ENCODE results near the gene AFM.

Gene AFM

DNA sequence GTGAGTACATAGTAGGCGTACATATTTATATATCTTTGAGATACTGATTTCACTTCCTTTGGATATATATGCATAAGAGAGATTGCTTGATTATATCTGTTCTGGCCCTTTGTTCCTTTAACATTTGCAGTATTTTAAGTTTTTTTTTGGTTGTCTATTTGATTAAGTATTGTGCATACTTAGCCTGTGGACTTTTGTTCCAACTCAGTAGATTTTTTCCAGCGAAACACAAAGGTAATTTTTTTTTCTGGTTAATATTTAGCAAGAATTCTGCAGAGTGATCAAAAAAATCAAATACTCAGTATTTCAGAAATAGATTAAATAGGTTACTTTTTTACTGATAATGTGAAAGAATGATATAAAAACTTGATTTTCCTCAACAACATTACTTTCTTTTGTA lies at the start of gene AFM:
TSS of gene AFM (plus strand) at position 388 of the 400 bp plus-strand sequence. CDS start 31 bp downstream, outside the sequence.
- in situ Hi-C loops (cut with MboI; ENCODE audit: low pct_unique_long_range_greater_than_20kb, low sequenced_read_pairs) = no loop called here
- no peak for DNase-seq

- DNase-seq = no peak
- in situ Hi-C loops (cut with MboI; ENCODE audit: low pct_unique_long_range_greater_than_20kb, low sequenced_read_pairs) = no loop called here
These were observed 49.8 kb upstream of the AFM start for GRCh38 chr4:73431813-73432168.

- in situ Hi-C loops (cut with MboI; ENCODE audit: low pct_unique_long_range_greater_than_20kb, low sequenced_read_pairs) = no loop called here
- no peak for DNase-seq
These were observed 49.2 kb upstream of the AFM start for GRCh38 chr4:73432169-73433000.

DNA sequence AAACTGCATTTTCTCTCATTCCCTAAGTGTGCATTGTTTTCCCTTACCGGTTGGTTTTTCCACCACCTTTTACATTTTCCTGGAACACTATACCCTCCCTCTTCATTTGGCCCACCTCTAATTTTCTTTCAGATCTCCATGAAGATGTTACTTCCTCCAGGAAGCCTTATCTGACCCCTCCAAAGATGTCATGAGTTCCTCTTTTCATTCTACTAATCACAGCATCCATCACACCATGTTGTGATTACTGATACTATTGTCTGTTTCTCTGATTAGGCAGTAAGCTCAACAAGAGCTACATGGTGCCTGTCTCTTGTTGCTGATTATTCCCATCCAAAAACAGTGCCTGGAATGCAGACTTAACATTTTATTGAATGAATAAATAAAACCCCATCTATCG lies 48.4 kb upstream of the AFM start:
- DNase-seq = no peak
- in situ Hi-C loops (cut with MboI; ENCODE audit: low pct_unique_long_range_greater_than_20kb, low sequenced_read_pairs) = no loop called here

DNA sequence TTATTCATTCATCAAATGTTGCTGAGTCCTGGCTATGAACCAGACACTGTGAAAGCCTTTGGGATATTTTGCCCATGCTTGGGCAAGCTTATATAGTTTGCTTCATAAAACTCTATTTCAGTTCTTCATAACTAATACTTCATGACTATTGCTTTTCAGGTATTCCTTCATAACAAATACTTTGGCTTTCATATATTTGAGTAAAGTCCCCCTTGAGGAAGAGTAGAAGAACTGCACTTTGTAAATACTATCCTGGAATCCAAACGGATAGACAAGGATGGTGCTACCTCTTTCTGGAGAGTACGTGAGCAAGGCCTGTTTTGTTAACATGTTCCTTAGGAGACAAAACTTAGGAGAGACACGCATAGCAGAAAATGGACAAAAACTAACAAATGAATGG lies 47.2 kb upstream of the AFM start:
- peak; percentile 15 for DNase-seq
- in situ Hi-C loops (cut with MboI; ENCODE audit: low pct_unique_long_range_greater_than_20kb, low sequenced_read_pairs) = no loop called here

DNA sequence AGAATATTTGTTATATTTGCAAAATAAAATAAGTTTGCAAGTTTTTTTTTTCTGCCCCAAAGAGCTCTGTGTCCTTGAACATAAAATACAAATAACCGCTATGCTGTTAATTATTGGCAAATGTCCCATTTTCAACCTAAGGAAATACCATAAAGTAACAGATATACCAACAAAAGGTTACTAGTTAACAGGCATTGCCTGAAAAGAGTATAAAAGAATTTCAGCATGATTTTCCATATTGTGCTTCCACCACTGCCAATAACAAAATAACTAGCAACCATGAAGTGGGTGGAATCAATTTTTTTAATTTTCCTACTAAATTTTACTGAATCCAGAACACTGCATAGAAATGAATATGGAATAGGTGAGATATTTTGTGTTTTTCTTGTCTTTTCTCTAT lies 45.6 kb upstream of the AFM start, which contains the start of gene AFP:
TSS of gene AFP (plus strand) at position 238 of the 400 bp plus-strand sequence. CDS start at position 280, 42 bp downstream.
- no peak for DNase-seq
- in situ Hi-C loops (cut with MboI; ENCODE audit: low pct_unique_long_range_greater_than_20kb, low sequenced_read_pairs) = no loop called here

DNA sequence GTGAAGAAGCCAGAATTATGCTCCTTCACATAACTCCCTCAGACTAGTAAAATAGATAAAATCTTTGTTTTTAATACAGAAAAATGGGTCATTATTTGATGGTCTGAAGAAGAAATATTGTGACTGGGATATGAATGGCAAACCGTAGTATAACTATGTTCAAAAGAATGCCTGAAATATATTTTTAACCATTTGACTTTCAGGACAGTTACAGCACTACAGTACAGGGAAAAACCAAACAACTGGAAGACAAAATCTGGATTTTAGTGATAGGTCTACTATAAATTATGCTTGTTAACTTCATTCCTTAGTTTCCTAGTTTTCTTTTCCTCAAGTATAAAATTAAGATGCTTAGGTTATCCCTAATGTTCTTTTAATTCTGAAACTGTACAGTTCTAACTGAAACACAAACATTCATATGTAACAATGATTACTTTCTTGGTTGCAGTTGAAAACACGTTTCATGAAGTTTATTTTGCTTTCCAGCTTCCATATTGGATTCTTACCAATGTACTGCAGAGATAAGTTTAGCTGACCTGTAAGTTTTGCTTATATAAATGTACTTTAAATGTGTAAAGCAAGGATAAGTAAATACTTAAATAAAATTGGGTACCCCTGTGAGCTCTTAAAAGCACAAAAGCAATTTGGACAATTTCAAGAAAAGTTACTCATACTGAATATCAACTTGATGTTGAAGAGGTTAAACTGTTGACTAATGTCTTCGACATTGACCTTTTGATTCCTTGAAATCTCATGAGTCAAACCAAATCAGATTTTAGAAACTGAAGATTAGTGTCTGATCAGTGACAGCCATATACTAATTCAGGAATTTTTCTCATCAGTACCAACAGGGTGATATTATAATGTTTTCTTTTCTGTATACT lies 44.6 kb upstream of the AFM start:
- DNase-seq = no peak
- in situ Hi-C loops (cut with MboI; ENCODE audit: low pct_unique_long_range_greater_than_20kb, low sequenced_read_pairs) = no loop called here

DNA sequence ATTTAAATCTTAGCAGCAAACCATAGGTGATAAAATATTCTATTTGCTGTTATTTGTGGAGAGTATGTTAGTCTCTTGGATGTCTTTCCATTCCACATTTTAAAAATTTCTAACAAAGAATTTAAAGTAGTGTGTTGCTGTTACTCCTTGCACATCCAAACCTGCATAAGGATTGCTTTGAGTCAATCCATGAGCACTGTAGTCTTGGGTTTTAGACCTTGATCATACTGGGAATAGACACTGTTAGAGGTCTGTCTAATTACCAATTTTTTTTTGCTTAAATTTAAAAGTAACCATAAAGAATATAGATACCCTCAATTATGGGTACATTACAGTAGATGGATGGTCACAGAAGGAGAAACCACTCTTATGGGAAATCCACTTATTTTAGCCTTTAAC lies 44.0 kb upstream of the AFM start:
- in situ Hi-C loops (cut with MboI; ENCODE audit: low pct_unique_long_range_greater_than_20kb, low sequenced_read_pairs) = no loop called here
- no peak for DNase-seq

- DNase-seq = no peak
- in situ Hi-C loops (cut with MboI; ENCODE audit: low pct_unique_long_range_greater_than_20kb, low sequenced_read_pairs) = no loop called here
These were observed 43.5 kb upstream of the AFM start for GRCh38 chr4:73438048-73438447.

DNA sequence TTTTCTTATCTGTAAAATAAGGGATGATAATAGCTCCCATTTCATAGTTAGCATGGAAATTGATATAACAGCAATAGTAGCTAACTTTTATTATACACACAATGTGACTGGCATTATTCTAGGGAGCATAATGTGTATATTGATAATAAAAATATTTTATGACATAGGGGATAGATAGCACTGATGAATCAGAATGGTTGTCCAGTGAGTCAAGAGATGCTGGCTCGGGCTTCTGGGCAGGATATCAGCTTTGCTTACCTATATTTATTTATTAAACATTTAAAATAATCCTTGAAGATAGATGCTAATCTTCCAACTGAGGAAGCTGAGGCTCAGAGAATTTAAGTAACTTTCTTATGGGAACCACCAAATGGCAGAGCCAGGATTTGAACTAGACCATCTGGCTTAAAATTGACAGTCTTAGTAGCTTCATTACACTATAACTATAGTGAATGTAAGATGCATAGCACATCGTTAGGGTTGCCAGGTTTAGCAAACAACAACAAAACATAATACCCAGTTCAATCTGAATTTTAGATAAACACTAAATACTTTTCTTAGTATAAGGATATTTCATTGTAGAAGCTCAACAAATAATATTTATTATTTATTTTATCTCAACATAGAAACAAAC lies 42.8 kb upstream of the AFM start:
- in situ Hi-C loops (cut with MboI; ENCODE audit: low pct_unique_long_range_greater_than_20kb, low sequenced_read_pairs) = no loop called here
- no peak for DNase-seq

DNA sequence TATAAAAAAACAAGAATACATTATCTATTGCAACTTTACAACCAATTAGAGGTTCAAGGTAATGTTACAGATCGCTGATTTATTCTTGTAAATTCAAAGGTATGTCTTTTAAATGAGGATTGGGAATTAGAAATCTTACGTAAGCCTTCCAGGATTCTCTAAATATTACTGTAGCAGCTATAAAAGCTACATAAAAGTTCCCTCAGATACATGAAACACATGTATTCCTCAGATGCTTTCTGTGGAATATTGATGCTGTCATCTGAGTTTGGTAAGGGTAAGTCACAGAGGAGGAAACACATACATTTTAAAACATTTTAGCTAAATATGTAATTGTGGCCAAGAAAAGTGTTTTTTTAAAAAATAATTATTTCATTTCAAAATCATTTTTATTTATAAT lies 42.1 kb upstream of the AFM start:
- DNase-seq = no peak
- in situ Hi-C loops (cut with MboI; ENCODE audit: low pct_unique_long_range_greater_than_20kb, low sequenced_read_pairs) = no loop called here

DNA sequence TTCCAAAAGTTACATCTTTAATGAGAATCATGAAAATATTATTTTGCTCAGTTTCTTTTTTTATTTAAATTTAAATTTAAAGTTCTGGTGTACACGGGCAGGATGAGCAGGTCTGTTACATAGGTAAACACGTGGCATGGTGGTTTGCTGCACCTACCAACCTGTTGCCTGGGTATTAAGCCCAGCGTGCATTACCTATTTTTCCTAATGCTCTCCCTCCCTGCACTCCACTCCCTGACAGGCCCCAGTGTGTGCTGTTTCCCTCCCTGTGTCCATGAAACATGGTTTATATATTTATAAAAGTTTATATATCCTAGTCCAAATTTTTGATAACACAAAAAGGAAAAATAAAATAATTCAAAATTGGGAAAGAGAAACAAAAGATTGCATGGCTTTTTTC lies 41.6 kb upstream of the AFM start:
- in situ Hi-C loops (cut with MboI; ENCODE audit: low pct_unique_long_range_greater_than_20kb, low sequenced_read_pairs) = no loop called here

DNA sequence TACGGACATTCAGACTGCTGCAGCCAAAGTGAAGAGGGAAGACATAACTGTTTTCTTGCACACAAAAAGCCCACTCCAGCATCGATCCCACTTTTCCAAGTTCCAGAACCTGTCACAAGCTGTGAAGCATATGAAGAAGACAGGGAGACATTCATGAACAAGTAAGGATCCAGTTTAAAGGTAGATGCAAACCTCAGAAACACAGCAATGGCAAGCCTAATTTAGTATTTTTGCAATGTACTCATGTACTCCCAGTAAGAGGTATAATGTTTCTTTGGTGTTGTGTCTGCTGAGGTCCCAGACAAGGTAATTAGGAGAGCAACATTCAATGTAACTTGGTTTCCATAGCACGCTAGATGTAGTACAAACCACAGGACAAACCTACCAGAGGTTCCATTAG lies 40.9 kb upstream of the AFM start:
- DNase-seq = no peak
- in situ Hi-C loops (cut with MboI; ENCODE audit: low pct_unique_long_range_greater_than_20kb, low sequenced_read_pairs) = no loop called here

More for the DNA sequence above, 41.6 kb upstream of the AFM start:
- DNase-seq = no peak

DNA sequence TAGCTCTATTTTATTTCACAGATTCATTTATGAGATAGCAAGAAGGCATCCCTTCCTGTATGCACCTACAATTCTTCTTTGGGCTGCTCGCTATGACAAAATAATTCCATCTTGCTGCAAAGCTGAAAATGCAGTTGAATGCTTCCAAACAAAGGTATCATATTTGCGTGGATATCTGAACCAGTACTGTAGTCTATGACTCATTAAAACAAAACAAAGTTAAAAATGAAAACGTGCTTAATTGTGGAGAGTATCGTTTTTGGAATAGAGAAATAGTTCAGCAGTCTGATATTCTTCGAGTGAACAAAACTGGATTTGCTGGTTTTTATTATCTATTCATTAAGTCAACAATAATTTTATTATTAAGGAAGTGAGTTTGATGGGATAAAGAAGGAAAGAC lies 39.3 kb upstream of the AFM start:
- DNase-seq = no peak
- in situ Hi-C loops (cut with MboI; ENCODE audit: low pct_unique_long_range_greater_than_20kb, low sequenced_read_pairs) = no loop called here

DNA sequence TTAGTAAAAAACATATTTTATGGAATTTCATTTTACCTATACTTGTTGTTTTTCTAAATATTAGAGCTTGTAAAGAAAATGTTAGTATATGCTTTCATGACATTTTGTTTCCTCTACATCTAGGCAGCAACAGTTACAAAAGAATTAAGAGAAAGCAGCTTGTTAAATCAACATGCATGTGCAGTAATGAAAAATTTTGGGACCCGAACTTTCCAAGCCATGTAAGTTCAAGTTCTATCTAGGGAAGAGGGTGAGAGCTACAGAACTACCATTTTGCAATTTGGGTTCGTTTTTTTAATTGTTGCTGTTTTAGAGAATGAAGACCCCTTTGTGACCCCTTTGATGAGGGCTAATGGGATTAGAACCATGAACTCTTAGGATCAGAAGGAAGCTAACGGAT lies 38.3 kb upstream of the AFM start:
- no peak for DNase-seq
- in situ Hi-C loops (cut with MboI; ENCODE audit: low pct_unique_long_range_greater_than_20kb, low sequenced_read_pairs) = no loop called here

DNA sequence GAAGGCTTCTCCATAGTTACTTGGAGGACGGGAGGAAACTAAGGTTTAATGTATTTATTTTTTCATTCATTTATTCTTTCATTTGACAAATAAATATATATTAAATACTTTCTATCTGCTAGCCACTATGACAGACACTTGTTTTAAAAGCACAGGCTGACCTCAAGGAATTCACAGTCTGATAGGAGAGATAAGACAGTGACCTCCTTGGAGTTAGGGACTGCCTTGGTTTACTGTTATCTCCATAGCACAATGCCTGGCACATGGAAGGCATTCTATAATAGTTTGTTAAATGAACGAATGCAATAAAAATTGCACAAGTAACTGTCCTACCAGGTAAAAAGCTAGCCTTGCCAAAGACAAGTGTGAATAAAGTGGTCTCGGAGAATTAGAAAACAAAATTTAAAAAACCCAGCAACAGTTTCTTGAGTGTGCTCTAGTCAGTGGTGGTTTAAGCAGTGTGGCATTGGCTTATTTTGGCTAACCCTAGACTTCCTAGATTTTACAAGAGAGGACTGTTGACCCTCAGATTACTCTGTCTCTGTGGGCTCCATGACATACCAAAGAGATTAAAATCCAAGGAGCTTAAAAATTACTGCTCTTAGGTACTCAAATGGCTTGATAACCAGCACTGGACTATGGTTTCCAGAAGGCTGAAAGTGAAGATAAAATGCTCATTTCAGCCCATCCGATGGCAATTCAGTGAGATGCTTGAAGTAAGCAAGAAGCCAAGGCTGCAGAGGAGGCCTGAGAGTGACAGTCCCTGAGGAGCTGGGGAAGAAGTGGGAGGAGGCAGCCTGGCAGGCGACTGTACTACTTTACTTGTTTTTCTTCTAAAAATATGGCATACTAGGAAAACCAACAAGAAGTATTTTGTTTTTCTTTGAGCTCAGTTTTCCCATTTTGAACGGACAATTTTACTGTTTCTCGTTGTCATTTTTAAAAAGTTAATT lies 35.9 kb upstream of the AFM start:
- no peak for DNase-seq
- in situ Hi-C loops (cut with MboI; ENCODE audit: low pct_unique_long_range_greater_than_20kb, low sequenced_read_pairs) = no loop called here

GRCh38 chr4:73446336-73446938 lies 35.1 kb upstream of the AFM start:
- in situ Hi-C loops (cut with MboI; ENCODE audit: low pct_unique_long_range_greater_than_20kb, low sequenced_read_pairs) = no loop called here
- DNase-seq = peak; percentile 42

GRCh38 chr4:73447671-73448070 lies 33.9 kb upstream of the AFM start:
- DNase-seq = no peak
- in situ Hi-C loops (cut with MboI; ENCODE audit: low pct_unique_long_range_greater_than_20kb, low sequenced_read_pairs) = no loop called here

Data from KBM-7 (cell line).